NCI-H524 (cell line): ENCODE measurements around the gene SOSTDC1.
A peak's percentile ranks its signal among the peaks of the same experiment; 100 is the strongest.
"Not testable (repeated sequence)": the region's sequence is repeated elsewhere in the genome, so short reads cannot be mapped to it uniquely, and the experiment has no call there.

Source experiments
- DNase-seq, 2 experiments: peaks; one replicate each; lab custom pipeline; 2025; lab: John Stamatoyannopoulos, UW

SOSTDC1 gene, protein sequence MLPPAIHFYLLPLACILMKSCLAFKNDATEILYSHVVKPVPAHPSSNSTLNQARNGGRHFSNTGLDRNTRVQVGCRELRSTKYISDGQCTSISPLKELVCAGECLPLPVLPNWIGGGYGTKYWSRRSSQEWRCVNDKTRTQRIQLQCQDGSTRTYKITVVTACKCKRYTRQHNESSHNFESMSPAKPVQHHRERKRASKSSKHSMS

DNA sequence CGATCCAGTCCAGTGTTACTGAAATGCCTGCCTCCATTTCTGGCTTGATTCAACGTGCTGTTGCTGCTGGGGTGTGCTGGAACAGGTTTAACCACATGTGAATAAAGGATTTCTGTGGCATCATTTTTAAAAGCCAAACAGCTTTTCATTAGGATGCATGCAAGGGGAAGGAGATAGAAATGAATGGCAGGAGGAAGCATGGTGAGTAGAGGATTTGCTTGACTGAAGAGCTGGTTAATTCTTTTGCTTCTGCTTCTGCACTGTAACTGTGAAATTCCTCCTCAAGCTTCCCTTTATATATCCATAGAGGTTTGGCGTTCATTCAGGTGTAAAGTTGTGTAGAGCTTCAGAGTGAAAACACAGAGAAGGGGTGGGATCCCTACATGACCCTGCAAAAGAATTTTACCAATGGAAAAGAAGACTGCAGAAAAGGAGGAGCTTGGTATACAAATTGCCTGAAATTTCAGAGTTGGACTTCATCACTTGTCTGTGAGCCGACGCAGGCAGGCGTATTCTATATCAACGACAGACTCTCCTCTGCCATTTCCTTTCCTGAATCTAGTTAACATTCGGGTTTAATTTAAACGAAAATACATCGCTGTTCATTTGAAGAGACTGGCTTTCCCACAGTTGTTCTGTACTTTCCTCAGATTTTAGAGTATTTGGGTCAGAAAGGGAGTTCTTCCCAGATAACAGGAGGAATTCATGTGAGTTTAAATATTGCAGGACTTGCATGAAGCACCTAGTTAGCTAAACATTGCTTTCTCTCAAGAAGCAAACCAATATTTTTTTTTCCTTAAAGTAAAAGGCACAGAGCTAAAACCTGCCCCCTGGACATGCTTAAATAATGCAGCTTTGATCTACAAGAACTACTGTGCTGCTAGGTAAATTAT is at the start of gene SOSTDC1:
Gene SOSTDC1, minus strand, starts transcription at position 270 of the 893 bp plus-strand sequence. Its CDS starts 70 bp downstream, at position 200.
- no peak for DNase-seq

DNA sequence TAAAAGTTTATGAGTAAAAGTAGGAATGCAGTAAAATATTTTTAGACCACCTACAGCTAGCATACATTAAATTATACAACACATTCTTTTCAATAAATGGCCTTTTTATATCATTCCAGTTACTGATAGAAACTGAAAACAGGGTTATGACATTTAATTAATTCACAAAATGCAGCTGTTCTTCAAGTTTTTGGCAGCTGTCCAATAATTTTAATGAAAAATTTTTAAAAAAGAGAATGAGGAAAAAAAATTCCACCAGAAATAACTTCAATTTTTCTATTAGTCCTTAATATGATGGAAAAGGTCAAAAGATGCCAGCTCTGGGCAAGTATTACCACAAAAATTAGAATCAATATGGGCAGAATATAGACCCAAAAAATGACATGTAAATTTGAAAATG is 49.2 kb upstream of the SOSTDC1 start:
- no peak for DNase-seq

DNA sequence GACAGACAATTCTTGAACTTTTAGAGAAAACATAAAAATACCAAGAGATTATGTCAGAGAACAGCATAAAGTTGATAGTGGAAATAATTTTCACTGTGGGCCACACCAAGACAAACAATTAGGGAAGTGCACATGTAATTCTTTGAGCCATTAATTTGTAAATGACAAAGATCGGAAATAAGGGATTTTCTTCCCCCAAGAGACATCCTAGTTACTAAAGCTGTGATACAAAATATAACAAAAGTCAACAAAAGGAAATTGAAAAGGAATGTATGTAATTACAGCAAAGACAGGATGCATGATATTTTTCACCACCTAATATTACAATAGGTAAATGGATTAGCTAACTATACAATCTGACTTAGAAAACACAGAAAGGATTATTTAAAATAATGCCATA is 48.7 kb upstream of the SOSTDC1 start:
- DNase-seq, result no peak

DNA sequence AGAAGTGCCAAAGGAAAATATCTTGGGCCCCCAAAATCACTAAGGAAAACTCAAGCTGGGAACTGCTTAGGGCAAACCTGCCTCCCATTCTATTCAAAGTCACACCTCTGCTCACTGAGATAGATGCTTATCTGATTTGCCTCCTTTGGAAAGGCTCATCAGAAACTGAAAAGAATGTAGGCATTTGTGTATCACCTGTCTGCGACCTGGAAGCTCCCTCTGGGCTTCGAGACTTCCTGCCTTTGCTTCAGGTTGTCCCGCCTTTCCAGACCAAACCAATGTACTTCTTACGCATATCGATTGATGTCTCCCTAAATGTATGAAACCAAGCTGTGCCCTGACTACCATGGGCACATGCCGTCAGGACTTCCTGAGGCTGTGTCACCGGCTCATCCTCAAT is 46.6 kb upstream of the SOSTDC1 start:
- no peak for DNase-seq

DNA sequence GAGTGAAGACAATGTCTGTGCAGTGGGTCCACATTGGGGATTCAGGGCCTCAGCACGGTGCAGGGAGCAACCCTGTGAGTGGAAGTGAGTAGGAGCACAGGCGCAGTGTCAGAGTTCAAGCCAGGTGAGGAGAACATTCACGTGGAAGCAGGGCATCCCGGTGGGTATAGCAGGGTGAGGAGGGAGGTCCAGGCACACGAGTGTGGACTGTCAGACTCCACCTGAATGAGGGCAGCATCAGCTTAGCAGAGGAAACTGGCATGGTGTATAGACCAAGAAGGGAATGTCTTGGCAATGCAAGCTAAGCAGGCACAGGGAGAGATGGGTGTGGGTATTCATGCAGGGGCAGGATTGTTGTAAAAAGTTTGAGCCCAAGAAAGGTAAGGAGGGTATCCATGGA is 45.8 kb upstream of the SOSTDC1 start:
- DNase-seq, result no peak

DNA sequence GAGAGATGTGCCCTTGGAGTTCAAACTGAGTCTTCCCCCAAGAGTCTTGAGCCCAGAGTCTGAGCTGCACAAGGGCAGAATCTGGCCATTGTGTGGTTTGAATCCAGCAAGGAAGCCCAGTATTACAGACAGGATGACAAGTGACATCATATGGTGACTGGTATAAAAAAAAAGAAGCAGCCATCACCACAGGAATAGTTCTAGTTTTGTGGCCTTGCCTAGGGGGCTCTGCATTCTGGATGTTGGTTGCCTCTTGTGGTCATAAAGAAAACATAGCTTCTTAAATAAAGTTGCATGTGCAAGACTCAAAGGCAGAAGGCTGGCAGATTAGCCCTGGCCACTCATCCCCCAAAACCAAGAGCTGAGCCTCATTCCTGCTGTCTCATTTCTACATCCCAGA is 44.3 kb upstream of the SOSTDC1 start:
- peak in 1 of 2 experiments; percentile 5 for DNase-seq

DNA sequence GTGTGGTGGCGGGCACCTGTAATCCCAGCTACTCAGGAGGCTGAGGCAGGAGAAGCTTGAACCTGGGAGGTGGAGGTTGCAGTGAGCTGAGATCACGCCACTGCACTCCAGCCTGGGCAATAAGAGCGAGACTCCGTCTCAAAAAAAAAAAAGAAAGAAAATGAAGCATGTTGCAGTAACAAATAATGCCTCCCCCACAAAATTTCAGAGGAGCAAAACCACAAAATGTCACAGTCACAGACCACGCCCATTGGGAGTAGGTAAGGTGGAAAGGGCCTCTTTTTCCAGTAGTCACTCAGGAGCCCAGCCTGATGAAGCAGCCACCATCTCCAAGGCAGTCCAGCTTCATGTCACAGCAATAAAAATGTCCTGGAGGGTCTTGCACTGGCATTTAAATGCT is 40.9 kb upstream of the SOSTDC1 start:
- not testable (repeated sequence) for DNase-seq

DNA sequence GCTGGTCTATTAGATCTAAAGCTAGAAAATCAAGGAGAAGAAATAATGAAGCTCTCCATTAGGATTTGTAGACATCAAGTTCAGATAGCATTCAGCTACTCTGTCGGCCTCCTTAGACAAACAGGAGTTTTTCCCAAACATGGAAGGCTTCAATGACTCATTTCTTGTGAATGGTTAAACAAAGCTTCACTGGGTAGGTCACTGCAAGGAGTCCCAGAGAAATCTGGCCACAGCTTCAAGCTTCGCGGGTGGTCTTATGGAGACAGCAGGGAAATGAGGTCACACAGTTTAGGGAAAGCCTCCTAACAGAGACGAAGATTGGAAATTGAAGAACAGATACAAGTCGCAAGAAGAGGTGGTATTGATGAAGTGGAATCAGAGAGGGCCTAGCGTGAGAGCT is 38.5 kb upstream of the SOSTDC1 start:
- no peak for DNase-seq

DNA sequence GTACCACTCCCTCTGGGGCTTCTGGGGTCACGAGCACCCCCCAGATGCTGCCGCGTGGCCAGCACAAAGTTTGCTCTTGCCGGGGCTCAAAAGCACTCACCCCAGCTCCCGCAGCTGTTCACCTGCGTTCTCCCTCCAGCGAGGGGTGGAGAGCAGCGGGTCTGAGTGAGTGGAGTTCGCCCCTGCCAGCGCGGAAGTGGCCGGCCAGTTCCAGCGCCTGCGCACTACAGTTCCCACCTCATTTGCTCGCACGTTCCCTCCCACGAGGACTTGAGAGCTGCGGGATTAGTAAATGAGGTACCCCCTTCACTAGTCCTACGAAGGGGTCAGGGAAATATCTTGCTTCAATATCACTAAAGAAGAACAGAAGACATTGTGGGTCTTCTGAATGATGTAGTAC is 36.8 kb upstream of the SOSTDC1 start:
- DNase-seq, result no peak

DNA sequence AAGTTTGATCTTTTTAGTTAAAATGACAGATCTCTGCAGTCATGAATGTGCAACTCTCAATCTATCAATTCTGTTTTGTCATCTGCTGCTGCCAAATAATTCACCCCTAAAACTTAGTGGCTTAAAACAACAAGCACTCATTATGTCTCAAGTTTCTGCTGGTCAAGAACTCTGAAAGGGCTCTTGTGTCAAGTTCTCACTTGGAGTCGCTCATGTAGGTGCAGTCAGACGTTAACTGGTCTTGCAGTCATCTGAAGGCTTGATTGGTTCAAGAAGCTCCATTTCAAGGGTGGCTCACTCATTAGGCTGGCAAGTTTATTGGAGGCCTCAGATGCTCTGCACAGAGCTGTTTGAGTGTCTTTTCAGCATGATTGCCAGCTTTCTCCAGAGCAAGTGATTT is 32.6 kb upstream of the SOSTDC1 start:
- no peak for DNase-seq

DNA sequence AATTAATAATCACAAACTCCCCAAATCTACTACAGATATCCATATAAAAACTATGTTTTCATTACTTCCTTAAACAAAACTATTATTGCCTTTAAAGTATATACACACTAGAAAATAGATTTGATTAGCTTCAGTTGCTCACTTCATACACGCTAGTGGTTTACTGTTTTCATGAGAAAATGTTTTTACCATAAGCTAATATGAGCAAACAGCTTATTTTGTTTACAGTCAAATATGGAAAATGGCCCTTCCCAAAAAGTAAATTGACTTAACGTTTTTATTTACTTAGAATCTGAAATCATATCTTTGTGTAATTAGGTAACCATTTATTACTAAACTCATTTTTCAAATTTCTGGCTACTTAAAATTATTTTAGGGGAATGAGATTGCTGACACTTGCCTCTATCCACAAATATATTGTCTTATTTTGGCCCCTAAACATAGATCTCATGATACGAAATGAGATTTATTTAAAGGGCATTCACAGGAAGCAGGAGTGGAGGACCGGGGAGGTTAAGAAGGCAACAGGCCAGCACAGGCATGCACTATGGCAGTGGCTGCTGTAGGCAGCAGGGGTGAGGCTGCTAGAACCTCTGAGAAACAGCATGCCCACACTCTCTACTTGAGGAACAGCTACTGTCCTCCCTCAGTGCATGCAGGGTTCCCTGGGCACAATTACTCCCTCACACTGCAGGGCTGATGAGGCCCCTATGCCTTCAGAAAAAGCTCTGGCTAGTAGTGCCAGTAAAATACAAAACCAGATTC is 29.6 kb upstream of the SOSTDC1 start:
- DNase-seq, result no peak

DNA sequence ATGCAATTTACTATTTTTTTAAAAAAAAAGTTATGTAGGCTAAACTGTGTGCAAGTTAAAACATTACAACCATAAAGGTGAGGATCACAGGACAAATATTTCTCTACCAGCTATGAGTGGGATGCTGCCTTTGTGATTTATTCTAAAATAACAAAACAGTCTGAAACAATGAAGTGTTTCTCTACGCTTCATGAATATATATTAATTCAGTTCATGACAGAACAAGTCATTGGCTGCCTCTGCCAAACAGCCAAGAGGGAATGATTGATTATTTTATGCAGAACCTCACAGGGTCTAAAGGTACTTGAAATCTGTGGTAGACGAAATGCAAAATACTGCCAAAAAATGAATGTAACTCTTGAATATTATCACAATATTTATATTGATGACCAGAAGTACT is 29.0 kb upstream of the SOSTDC1 start:
- DNase-seq, result no peak

DNA sequence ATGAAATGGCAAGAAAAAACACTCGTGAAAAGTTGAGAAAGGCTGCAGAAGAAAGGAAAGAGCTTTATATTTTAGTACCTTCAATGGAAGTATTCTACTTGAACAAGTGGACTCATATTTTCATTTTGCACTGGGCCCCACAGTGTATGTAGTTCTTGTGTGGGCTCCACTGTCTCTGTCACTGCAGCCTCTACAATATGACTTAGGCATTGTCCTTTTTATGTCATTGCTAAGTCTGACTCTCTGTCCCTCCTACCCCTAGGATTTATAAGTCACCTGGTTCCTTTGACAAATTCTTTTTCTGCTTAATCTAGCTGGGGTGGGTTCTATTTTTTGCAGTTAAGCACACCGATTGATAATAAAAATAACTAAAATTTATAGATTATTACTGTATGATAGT is 27.7 kb upstream of the SOSTDC1 start:
- no peak for DNase-seq

DNA sequence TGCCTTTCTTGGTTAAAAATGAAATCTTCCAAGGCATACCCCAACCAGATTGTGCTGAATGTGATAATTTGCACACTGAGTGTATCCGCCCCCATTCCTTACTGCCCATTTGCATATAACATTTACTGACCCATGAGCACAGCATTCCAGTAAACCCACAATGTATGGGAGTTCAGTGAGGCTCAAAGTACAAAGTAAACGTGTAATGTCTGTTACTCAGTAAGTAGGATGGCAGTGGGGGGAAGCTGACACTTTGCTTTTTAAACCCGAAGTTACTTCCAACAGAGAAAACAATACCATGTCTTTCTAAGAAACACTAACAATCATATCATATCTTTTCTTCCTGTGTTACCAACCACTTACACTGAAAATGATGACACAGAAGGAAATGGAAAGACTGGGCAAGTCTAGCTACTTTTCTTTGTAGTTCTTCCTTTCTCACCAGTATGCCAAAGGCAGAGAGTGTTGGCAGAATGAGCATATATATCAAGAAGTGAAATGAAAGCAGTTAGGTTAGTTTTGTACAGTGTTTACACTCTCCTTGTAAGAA is 27.1 kb upstream of the SOSTDC1 start:
- no peak for DNase-seq

DNA sequence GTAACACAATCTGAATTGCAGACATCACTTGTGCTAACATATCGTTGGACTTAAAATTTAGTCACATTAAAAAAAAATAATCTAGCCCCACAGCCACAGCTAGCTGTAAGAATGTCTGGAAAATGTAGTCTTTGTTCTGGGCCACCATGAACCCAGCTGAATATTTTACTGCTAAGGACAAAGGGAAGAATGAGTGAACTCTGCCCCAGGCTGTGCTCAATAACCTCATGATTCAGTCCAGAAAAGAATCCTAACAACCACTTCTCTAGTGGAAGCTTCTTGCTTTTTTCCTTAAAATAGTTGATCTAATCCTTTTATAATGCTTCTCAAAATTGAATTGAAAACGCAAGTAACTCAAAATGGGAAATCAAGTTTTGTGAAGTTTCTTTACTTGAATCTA is 25.6 kb upstream of the SOSTDC1 start:
- DNase-seq, result no peak

DNA sequence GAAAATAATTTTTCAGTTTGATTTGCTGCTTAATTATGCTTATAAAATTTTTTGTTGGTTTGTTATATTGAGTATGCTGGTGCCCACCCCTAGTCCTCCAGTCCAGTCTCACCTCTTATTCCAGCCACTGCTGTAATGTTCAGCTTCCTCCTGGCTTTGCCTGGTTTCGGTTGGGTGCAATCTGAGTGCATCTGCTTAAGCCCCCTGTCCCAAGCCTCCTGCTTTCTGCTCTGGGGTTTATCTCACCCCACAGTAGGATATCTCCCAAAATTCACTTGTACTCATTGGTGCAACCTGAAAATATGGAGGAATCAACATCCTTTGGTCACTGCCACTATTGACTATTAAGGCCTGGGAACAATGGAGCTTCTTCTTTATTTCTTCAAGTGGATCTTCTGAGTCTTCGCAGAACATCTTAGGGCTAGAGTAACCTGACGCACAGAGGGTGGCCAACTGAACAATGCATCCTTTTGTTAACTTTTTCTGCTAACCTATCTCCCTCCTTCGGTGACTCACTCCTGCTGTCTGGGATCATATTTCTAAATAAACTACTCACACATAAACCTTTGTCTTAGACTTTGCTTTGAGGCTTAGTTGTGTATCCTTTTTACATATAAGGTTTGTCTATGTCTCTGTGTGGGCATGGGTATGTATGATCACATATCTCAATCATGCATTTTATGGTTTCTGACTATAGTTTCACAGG is 19.1 kb upstream of the SOSTDC1 start:
- peak in 1 of 2 experiments; percentile 59 for DNase-seq

DNA sequence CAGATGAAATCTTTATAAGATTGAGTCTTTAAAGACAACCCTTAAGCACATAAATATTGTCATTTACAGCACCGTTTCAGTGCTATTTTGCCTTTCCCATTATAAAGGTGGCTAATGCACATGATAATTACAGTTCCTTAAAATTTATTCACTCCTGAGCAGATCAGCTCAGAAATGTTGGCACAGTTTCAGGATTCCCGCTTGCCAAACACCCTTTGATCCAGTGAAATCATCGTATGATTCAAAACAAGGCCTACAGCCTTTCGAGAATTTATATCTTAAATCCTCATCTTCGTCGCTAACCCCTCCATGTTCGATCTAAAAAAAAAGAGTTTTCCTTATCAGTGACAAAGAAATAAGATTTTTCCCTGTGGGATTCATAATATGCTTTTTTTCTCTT is 14.1 kb upstream of the SOSTDC1 start:
- no peak for DNase-seq

DNA sequence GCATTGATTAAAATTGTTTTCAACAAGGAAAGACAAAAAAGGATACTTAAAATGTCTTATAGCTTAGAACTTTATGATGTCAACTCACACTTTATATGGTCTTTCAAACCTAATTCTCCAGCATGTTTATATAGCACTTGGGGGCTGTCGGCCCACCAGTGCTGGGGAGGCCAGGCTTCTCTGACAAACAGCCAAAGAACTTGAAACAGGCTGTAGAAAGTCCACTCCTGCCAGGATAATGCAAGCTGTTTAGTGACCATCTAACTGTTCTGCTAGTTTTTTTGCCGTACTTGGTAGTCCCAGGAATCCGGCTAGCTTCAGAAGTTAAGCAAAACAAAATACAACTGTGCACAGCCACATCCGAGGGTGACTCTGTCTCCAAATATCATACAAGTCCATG is 13.6 kb upstream of the SOSTDC1 start:
- DNase-seq, result no peak

DNA sequence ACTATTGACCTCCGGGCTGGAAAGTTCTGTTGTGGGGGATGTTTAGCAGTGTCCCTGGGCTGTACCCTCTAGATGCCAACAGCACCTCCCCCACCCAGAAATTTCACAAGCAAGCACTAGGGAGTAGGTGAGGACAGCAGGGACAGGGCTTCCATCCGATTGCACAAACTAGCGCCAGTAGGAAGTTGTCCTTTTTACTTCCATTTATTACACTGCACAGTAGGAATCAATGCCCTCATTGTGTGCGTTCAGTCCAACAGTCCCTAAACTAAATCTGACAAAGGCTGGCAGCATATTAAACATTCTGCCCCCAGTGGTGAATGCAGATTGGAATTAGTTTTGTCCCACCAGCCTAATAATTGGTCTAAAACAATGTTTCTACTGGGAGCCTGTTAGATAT is 6.4 kb upstream of the SOSTDC1 start:
- DNase-seq, result no peak

DNA sequence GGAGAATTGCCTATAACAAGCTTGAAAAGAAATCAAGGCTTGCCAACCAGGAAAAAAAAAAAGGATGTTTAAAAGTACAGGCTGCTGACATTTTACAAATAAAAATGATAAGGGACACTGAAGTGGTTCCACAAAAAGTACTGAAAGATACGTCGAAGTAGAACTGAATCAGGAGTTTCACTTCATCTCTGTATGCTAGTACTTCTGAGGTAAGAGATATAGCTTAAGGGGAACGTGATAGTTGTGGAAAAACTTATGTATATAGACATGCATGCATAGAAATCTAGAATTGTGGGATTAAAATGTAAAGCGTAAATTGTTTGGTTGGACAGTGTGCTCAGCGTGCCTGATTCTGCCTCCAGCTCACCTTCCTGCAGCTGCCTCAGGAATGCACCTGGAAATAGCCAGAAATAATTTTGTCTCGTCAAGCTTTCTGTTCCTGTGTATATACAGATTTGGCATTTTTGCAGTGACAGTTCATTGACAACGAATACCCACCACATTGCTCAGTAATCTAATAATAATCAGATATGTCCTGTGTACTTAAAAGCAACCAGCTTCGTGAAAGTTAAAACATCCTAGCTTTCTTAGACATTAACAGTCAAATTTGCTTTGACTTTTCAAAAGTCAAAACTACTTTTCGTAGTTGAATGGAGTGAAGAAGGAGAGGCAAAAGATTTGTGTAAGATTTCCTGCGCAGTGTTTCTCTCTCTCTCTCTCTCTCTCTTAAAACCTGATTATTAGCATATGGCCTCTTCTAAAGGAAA is 1.4 kb downstream of the SOSTDC1 start:
- DNase-seq, result no peak

DNA sequence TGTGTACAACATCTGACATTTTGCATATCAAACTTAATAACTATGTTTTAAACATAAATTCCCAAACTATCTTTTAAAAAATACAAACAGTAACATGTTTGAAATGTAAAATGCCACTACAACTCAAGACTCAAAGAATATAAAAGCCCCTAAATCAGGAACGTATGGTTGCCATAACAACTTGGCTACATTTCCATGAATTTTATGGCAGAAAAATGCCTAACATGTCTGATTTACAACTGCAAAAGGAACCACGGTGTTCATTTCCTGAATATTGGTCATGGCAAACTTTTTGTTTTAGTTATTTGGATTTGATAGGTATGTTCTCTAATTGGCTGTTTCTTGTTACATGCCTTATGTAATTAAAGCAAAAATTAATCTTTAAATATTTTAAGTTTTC is 2.0 kb downstream of the SOSTDC1 start:
- DNase-seq, result no peak
